GM18861 (cell line): ENCODE measurements around the gene VPS72.
"Not testable (repeated sequence)": the region's sequence is repeated elsewhere in the genome, so short reads cannot be mapped to it uniquely, and the experiment has no call there.

ENCODE experiments used
- ATAC-seq: cut with Tn5 transposase; IDR thresholded peaks from one replicate; pipeline ENCODE4 v1.9.1; 2021; ENCODE audit not compliant: unreplicated experiment

Gene VPS72

DNA sequence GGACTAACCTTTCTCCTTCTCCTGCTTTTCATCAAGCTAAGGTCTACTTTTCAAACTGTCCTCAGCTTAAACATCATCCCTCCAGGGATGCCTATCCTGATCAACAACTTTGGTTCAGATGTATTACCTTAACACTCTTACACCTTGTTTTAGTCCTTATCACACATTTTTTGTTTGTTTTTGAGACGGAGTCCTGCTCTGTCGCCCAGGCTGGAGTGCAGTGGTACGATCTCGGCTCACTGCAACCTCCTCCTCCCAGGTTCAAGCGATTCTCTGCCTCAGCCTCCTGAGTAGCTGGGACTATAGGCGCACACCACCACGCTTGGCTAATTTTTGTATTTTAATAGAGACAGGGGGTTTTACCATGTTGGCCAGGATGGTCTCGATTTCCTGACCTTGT is 1.3 kb downstream of the VPS72 start:
- not testable (repeated sequence) for ATAC-seq

DNA sequence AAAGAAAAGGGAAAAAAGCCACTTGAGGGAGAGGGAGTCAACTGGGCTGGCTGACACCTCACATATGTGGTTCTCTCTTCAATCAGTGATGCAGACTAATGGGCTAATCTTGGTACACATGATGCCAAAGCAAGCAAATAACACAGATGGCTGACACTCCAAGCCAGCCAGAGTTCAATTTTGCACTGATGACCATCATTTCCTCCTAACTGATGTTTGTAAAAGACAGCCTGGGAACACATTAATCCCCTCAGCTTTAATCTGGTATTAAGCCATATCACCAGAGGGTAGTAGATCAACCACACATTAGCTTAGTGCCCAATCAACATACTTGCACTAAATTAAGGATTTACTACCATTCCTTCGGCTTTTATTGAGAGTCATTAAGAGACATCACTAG is 2.8 kb downstream of the VPS72 start:
- no peak for ATAC-seq

DNA sequence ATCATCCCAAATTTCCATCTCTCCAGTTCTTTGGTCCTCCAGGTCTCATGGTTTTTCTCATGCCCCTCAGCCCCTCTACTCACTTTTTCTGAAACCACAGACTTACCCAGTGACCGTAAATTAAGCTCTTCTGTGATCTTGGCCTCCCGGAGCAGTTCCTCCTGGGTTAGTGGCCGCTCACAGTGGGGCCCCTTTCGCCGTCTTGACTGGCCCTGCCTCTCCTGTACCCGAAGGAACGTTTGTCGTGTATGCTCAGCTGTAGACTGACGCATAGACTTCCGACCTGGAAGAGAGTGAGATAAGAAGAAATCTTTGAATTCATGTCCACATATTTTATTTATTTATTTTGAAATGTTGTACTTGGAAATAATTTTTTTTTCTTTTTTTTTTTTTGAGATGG is 5.8 kb downstream of the VPS72 start:
- ATAC-seq, result no peak

DNA sequence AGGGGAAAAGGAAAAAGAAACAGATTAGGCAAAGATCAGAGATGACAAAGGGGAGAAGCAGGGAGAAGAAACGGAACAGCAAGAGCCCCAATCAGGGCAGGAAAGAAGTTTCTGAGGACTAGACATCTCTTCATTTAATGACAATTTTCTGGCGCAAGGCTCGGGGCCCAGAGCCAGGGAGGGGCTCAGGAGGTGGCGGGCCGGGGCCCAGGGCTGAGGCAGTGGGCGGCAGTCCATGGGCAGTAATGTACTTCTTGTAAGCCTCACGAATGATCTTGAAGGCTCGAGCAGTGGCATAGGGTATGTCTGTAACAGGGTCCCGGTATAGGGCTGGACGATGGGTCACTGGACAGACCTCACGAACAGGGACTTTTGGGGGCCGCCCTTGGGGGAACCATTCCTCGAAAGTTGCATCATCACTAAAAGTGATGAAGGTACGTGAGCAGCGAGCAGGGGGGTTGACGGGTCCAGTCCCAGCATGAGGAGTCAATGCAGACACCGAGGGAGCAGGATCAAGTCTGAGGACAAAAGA is 13.4 kb downstream of the VPS72 start:
- no peak for ATAC-seq

DNA sequence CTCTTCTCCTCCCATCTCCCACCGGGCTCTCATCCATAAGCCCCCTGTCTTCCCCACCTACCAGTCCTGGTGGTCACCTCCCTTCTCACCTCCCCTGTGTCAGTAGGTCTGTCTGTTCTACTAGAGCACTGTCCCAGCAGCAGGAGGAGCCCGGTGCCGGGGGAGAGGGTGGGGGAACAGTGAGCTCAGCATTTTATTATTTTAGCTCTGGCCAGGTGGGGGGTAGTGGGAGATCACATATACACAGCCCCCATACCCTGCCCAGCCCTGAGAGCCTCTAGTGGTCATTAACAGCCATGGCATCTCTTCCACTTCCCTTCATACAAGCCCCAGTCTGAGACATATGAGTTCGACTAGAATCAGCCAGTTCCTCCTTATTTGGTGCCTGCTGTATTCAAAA is 14.1 kb downstream of the VPS72 start, which contains the start of gene TMOD4:
TSS of gene TMOD4 (minus strand) at position 119 of the 400 bp plus-strand sequence. CDS start 1,106 bp downstream, outside the sequence.
- ATAC-seq, result no peak

DNA sequence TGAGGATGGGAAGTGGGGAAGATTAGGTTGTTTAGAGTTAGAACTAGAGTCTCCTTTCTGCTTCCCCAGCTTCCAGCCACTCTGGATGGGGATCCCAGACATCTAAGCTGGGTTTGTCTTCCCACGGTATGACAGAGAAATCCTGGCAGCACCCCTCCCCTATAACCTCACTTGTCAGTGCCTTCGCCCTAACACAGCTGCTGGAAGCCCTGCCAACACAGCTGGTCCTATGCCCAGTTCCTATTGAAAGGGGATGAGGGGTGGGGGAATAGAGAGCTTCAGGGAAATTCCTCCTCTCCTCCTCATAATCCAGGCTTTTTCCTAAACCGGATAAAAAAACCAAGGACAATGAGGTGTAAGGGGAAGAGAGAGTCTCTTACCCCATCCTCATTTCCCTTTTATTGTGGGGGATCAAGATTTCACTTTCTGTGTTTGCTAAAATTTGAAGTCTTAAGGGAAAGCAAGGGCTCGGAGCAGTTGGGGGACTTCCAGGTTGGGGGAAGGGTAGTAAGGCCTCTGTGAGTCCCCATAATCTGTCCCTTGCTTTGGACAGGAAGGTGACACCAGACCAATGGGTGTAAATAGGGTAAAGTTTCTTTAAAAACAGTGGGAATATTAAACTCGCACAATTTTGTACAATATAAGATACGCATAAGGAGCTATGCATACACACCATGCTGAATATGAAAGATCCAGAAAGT is 14.8 kb downstream of the VPS72 start:
- ATAC-seq, result no peak

DNA sequence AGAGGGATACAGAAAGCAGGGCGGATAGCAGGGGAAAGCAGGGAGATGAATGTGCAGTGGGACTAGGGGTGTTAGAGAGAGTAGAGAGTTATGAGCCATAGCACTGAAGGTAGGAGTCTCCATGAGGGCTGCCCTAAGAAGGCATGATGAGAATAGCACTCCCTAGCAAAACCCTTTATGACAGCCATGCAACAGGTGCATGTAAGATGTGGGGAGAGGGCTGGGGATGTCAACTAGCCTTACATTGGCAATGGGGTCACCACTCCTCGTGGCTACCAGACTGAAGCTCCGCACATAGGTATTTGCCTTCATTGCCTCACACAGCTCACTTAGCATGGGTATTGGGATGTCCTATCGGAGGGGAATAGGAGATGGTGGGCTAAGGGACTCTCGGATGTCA is 18.8 kb downstream of the VPS72 start:
- no peak for ATAC-seq

DNA sequence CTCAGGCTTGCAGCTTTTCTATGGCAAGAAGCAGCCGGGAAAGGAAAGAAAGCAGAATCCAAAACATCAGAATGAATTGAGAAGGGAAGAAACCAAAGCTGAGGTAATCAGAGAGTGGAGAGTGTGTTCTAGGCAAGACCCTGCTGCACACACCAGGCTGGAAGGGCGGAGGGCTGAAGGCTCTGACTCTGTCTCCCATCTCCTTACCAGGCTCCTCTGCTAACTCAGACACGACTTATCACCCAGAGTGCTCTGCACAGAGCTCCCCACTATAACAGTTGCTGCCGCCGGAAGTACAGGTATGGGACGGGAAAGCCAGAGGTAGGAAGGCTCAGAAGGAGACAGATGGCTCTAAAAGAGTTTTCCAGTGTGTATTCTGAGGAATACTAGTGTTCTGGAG is 22.9 kb downstream of the VPS72 start:
- ATAC-seq, result no peak

DNA sequence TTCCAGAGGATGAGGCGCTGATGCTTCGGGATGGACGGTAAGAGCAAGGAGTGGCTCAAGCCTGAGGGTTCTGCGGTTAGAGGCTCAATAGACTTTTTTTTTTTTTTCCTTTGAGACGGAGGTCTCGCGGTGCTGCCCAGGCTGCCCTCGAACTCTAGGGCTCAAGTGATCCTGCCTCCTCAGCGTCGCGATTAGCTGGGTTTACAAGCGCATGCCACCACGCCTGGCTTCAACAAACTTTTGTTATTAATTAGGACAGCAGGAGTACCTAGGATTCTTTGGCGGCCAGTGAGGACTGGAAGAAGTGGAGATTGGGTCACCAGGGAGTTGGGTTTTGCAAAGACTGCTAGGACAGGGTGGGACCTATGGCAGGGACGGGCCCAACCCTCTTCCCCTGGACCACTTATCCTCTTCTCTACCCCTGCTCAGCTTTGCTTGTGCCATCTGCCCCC is 23.5 kb downstream of the VPS72 start:
- ATAC-seq, result no peak

DNA sequence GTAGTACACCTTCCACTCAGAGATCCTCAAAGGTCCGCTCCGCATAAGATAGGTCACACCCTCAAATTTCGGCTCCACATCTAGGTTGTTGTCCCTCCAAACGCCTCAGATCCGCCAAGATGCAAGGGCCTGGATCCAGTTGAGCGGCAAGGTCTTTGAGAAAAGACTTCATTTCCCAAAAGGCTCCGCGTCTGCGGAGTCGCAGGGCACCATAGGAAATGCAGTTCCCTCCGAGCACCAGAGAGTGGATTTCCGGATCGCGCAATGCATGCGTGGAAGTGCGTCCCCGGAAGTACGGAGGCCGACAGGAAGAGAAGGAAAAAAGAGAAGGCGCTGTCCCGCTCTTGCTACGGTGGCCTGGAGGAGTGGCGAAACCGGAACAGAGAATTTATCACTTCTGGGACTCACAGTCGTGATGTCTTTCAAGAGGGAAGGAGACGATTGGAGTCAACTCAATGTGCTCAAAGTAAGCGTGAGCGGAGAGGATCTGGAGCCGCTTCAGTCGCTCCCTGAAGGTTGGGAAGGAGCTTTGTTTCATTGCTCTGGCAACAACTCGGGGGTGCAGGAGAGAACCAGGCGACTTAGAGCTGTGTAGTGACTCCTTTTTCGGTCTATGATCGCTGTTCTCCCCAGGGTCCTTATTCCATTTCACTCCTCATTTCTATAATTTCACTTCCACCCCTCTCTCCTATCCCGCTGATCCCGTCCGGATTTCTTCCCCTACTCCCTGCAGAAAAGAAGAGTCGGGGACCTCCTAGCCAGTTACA is 24.1 kb downstream of the VPS72 start, which contains the start of the genes LYSMD1 and SCNM1:
TSS of gene LYSMD1 (minus strand) at position 165 of the 767 bp plus-strand sequence. CDS start 644 bp downstream, outside the sequence.
TSS of gene SCNM1 (plus strand) at position 407 of the 767 bp plus-strand sequence. CDS start at position 416, 9 bp downstream.
- ATAC-seq, result peak; percentile 83

DNA sequence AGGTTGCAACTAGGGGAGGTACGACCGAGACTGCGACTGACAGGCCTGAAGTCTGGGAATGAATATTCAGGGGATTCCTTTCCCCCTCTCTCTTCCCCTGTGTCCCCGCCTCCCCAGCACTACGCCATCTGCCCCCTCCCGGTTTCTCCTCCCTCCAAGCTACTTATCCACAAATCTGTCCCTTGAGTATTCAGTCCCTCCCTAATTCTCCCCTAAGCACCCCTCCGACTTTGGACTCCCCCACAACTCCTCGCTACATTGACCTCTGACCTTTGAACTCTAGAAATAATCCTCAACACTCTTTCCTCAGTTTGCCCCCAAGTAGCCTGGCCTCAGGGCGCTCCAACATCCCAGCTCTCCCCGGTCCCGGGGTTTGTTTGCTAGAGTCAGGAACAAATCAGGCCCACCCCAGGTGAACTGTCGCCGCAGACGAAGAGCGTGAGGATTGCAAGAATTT is 24.7 kb downstream of the VPS72 start:
- ATAC-seq, result no peak

DNA sequence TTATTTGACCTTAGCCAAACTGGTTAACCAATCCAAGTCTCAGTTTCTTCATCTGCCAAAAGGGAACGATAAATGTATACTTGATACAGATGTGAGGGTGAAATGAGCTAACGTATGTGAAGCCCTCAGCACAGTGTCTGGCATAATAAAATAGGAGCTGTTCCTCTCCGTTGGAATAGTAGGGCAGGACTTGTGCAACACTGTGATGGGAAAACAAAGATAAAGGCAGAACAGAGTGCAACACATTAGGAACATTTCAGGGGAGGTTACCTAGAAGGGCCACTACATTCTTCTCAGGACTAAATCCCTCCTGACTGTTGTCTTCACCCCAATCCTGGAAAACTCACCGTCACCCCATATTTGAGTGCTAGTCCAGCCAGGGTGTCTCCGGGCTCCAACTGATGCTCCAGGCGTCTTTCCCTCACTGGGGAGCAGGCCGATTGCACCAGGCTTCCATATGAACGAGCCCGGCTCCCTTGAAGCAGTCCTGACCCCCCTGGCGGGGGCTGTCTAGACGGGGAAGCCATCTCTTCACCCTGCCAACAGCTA is 25.2 kb downstream of the VPS72 start:
- ATAC-seq, result no peak

DNA sequence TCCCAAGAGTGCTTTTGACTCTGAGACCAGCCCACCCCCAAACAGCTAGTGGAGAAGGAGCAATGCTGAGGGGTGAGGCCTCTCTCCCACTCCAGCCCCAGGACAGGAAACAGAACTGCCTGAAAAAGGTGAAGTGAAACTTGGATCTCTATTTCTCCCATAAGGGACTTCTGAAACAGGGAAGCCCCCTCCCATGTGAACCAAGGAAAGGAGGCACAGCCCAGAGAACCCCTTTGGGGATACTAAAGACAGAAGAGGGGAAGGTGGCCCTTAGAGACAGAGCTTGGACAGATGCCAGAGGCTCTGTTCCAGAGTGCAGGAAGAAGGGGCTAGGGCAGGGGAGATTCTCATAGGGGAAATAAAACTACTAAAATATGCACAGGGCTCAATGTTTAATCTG is 30.6 kb downstream of the VPS72 start:
- ATAC-seq, result no peak

DNA sequence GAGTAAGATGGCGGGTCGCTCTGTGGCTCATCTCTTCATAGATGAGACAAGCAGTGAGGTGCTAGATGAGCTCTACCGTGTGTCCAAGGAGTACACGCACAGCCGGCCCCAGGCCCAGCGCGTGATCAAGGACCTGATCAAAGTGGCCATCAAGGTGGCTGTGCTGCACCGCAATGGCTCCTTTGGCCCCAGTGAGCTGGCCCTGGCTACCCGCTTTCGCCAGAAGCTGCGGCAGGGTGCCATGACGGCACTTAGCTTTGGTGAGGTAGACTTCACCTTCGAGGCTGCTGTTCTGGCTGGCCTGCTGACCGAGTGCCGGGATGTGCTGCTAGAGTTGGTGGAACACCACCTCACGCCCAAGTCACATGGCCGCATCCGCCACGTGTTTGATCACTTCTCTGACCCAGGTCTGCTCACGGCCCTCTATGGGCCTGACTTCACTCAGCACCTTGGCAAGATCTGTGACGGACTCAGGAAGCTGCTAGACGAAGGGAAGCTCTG is 31.2 kb downstream of the VPS72 start:
- ATAC-seq, result no peak

DNA sequence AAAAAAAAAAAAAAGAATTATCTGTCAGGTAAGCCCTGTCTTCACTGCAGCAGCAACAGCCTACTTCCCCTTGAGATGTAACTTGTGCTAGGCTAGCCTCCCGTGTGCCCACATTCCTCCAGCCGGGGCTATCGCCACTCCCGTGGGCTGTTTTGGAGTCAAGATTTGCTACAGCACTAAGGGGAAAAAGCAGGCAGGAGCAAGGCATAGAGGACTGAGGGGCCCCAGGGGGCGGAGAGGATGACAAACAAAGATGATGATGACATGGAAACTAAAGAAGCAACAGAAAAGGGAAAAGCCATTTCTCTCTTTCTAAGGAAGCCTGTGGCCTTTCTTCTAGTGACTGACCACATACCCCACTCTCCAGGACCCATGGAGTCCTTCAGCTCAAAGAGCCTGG is 31.7 kb downstream of the VPS72 start:
- no peak for ATAC-seq

DNA sequence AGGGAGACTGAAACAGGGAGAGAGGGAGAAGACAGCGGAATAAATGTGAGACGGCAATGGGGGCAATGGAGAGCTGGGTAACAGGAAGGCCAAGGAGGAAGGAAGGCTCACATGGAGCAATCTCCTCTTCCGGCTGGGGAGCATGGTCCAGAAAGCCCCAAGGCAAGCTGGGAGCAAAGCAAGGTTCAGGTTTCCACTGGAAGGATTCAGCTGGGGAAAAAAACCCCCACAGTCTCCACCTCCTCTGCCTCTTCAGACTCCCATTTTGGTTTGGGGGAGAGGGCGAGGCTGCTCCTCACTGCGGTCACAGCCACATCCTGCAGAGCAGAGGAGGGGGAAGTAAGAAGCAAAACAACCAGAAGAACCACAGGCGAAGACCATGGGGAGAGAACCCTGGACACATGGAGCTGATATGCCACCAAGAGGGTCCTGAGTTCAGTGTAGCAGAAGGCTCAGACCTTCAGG is 32.9 kb downstream of the VPS72 start:
- ATAC-seq, result no peak

DNA sequence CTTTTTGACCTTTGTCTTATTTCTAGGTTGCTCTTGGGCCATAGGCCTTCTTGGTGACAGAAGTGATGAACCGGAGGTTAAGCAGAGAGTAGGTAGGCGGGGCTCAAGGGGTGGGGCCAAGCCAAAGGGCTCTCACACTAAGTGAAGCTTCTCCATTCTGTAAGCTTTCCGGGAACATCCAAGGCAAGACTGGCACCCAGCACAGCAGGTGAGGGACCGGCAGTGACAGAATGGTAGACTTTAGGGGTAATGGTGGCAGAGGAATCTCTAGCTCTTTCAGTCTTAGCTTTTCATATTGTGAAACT is 33.5 kb downstream of the VPS72 start, which contains the start of gene TNFAIP8L2:
TSS of gene TNFAIP8L2 (plus strand) at position 135 of the 305 bp plus-strand sequence. CDS start 2,049 bp downstream, outside the sequence.
- peak; percentile 41 for ATAC-seq

DNA sequence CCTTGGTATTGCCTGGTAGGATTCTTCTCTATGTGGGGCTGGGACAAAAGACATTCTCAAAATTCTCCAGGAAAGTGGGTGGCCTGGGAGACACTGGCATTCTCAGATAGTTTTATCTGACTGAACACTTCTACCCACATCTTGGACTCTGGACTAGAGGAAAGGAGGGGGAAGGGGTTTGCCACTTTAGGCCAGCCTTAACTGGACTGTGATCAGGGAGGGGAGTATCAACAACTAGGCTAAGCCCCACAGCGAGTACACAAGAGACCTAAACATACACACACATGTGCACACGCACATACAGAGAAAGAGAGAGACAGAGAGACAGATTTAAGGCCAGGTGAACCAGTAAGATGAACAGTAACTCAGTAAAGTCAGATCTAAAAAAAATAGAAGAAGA is 42.3 kb downstream of the VPS72 start:
- no peak for ATAC-seq

DNA sequence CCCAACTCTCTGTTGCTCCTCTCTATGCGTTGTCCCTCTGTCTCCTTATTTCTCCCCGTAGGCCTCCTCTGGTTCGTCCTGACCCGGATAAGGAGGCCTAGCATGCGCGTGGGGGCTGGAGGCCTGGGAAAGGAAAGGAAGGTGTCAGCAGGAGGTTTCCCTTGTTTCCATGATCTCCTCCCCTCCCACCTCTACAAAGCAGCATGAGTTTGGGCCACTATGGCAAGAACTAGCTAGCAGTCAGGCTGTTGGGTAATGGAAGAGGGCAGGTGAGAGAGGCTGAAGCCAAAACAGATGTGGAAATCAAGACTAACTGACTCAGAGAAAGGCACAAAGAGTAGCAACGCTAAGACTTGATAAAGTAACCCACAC is 42.9 kb downstream of the VPS72 start:
- no peak for ATAC-seq

DNA sequence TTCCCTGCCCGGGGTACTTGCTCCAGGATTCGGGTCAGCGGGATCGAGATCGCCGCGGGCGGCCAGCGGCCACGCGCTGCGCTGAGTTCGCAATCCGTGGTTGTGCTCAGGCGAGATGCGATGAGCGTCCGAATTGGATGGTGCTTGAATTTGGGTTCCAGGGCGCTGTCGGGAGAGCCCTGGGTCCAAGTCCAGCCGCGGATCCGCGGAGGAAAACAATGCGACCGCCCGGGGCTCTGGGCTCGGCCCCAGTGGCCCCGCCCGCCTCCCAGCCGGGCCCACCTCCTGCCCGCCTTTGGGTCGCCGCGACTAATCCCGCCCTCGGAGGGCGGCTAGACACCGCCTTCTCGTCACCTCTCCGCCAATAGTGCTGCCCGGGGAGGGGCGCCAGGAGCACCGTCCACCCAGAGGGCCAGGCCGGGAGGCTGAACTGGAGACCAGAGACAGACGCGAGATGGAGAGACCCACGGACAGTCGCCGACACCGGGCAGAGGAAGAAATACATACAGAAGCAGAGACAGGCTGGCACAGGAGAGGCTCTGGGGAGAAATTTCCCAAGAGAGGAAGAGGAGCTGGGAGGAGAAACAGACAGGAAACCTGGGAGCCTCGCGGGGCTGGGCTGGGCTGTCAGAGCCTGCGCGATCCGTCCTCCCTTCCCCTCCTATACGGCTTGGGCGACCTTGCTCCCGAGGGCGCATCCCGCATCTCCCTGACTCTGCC is 43.4 kb downstream of the VPS72 start, which contains the start of gene SEMA6C:
TSS of gene SEMA6C (minus strand) at position 220 of the 720 bp plus-strand sequence. CDS start 4,010 bp downstream, outside the sequence.
- ATAC-seq, result peak; percentile 93
